Measurements from ENCODE around the gene CKAP2.
"Not testable (repeated sequence)": the region's sequence is repeated elsewhere in the genome, so short reads cannot be mapped to it uniquely, and the experiment has no call there.

The CKAP2 gene

DNA sequence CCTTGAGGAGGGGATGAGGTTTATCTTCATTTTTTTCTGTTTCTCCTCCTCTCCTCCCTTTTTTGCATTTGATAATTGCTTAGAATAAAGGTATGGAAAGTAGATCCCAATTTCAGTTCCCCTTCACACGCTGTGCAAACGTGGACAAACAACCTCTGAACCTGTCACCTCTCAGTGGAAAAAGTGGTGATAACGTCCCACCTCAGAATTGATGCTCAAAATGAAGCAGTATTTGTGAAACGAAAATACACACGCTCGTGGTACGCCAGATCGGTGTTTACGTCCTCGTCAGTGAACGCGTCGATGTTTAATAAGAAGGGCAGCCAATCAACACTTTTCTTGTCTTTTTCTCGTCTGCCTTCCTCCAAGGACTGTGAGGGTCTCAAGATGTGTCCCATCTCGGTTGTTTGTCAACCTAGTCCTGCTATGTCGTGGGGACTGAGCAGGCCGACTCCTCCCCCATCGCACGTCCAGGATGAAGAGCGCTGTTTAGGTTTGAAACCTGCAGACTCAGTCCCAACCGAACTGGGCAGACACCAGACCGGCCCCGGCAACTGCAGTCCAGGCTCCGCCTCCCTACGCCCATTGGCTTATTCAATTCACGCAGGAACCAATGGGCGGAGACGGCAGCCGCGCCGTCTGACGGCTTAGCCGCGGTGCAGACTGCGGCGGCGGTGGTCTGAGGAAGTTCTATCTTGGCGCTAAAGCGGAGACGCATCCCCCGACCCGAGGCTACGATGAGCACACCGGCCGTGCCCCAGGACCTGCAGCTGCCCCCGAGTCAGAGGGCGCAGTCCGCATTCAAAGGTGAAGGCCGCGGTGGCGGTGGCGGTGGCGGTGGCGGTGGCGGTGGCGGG is at the start of gene CKAP2:
Gene CKAP2, plus strand, starts transcription at position 659 of the 857 bp plus-strand sequence. Its CDS starts 79 bp downstream, at position 738.
- peak; percentile 89 for DNase-seq (ENCODE audit: low read depth)

DNA sequence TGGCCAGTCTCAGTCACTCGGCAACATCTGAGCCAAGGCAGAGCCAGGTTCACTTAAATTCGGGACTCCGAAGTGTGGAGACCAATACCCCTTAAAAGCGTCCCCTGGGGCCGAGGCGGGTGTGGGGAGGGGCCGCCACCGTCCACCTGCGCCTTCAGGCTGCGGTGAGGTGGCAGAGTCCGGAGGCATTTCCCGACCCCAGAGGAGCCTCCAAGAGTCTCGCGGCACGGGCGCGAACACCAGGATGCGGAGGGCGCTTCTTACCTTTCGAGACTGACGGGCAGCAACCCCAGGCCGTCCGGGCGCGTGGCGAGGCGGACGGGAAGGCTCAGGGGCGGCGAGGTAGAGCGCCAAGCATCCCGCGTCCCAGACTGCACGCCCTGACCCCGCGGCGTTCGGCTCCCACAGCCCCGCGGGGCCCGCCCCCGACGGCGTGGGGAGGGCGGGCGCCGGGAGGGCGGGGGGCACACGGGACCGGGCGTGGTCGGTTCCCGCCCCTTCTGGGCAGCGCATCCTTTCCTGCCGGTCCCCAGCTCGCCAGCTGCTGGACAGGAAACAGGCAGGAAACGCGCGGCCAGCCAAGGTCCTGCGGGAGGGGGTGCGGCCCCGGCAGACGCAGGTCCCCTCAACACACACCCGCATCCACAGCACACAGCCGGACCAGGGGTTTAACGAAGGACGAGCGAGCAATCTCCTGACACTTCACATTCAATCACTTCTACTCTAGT is 49.3 kb upstream of the CKAP2 start, which contains the start of gene THSD1:
Gene THSD1, minus strand, starts transcription at position 406 of the 728 bp plus-strand sequence. CDS start 3,572 bp downstream, outside the sequence.
- DNase-seq (ENCODE audit: low read depth), result no peak

GRCh38 chr13:52406629-52407028 is 48.6 kb upstream of the CKAP2 start:
- no peak for DNase-seq (ENCODE audit: low read depth)

DNA sequence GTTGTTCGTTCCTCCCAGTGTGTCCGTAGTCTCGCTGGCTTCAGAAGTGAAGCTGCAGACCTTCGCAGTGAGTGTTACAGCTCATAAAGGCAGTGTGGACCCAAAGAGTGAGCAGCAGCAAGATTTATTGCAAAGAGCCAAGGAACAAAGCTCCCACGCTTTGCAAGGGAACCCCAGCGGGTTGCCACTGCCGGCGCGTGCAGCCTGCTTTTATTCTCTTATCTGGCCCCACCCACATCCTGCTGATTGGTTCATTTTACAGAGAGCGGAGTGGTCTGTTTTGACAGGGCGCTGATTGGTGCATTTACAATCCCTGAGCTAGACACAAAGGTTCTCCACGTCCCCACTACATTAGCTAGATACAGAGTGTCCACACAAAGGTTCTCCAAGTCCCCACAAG is 47.8 kb upstream of the CKAP2 start:
- not testable (repeated sequence) for DNase-seq (ENCODE audit: low read depth)

DNA sequence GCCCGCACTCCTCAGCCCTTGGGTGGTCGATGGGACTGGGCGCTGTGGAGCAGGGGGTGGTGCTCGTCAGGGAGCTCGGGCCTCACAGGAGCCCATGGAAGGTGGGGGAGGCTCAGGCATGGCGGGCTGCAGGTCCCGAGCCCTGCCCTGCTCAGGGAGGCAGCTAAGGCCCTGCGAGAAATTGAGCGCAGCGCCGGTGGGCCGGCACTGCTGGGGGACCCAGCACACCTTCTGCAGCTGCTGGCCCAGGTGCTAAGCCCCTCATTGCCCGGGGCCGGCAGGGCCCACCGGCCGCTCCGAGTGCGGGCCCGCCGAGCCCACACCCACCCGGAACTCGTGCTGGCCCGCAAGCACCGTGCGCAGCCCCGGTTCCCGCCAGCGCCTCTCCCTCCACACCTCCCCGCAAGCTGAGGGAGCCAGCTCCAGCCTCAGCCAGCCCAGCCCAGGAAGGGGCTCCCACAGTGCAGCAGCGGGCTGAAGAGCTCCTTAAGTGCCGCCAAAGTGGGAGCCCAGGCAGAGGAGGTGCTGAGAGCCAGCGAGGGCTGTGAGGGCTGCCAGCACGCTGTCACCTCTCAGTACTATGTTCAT is 47.1 kb upstream of the CKAP2 start:
- DNase-seq (ENCODE audit: low read depth), result not testable (repeated sequence)

DNA sequence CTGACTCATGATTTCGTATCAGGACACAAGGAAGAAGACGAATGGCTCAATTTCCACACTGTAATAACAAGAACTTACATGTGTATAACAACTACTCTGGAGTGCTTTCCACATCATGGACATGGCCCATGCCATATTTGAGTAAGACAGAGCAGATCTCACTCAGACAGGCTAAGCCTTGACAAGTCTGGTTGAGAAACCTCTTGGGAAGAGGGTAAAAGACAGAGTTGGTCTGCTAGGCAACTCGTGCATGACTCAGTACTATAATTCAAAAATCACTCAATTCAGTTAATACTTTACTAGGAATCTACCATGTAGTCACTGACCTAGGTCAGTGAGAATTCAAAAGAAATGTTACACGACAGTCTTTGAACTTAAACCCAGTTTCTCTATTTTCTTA is 43.6 kb upstream of the CKAP2 start:
- DNase-seq (ENCODE audit: low read depth), result no peak

GRCh38 chr13:52412128-52412527 is 43.1 kb upstream of the CKAP2 start:
- DNase-seq (ENCODE audit: low read depth), result no peak

- no peak for DNase-seq (ENCODE audit: low read depth)
Measured at GRCh38 chr13:52414051-52414450, 41.2 kb upstream of the CKAP2 start.

- no peak for DNase-seq (ENCODE audit: low read depth)
Measured at GRCh38 chr13:52414963-52415362, 40.3 kb upstream of the CKAP2 start.

- no peak for DNase-seq (ENCODE audit: low read depth)
Measured at GRCh38 chr13:52419080-52419479, 36.2 kb upstream of the CKAP2 start.

GRCh38 chr13:52421216-52421615 is 34.1 kb upstream of the CKAP2 start:
- no peak for DNase-seq (ENCODE audit: low read depth)

DNA sequence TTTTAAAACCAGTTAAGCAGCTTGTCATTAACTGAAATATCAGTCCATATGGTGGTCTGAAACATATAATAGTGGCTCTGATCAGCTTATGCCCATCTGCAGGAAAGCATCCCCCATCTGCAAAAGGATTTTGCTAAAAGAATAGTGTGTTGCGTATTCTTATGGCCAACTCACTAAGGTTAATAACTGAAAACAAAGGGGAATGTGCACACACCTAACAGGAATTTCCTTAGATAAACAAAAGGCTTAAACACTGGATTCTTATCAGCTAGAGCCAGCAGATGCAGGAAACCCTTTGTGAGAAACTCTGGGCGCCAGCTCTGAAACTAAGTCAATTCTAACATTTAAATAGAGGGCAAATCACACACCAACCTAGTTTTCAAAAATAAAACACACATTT is 27.0 kb upstream of the CKAP2 start:
- DNase-seq (ENCODE audit: low read depth), result no peak

DNA sequence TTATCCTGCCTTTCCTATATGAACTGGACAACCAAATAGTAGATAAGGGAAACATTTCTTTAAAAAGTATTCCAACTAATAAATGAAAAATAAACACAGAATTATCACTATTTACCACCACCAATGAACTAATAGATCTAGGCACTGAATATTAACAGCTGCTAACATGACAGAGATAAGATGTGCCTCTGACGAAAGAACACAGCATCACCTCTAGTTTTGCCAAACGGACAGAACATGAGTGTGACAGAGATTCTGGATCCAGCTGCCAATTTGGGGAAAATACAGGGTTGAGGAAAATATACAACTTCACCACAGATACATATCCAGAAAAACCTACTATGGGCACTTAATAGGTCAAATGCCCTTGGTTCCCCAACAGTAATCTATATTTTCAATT is 22.8 kb upstream of the CKAP2 start:
- no peak for DNase-seq (ENCODE audit: low read depth)

GRCh38 chr13:52446265-52446664 is 9.0 kb upstream of the CKAP2 start:
- DNase-seq (ENCODE audit: low read depth), result no peak

DNA sequence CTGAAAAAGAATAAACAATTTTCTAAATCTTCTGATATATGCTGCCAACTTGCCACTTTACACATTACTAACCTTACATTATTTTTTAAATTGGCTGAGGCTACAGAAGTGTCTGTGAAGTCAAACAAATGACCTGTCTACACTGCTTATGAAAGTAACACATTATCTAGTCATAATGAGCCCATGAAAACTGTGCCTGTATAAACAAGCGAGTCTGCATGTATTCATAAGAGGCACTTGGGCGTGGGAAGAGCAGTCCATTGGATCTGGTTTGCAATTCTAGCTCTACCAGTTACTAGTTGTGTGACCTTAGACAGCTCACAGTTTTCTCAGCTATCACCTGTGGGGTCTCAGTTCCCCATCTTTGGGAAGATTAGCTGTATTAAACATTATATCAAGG is 7.9 kb upstream of the CKAP2 start:
- no peak for DNase-seq (ENCODE audit: low read depth)

DNA sequence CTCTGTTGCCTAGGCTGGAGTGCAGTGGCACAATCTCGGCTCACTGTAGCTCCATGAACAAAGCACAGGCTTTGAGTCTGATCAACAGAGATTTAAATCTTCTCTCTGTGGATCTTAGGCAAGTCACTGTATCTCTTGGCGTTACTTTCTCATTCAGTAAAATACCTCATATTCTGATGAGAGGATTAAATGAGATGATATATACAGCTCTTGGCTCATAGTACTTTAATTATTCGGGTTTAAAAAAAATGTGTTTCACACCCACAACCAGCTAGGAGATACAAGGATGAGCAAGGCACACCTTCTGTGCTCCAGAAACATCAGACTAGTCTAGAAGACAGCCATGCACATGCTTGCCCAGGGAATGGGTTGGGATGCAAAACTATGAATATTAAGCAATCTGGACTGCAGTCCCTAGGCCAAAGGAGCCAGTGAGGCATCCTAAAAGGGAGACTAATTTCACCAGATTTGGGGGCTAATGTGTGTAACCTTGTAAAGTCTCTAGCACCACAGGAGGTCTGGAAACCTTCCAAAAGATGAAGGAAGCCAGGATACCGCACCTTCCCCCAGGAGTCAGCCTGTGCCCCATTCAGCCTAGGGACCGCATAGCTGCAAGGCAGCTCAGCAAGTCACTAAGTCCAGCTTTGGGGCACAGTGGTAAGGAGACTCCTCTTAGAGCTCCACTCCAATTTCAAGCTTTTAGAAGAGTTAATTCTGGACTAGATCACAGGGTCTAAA is 7.3 kb upstream of the CKAP2 start:
- DNase-seq (ENCODE audit: low read depth), result no peak

DNA sequence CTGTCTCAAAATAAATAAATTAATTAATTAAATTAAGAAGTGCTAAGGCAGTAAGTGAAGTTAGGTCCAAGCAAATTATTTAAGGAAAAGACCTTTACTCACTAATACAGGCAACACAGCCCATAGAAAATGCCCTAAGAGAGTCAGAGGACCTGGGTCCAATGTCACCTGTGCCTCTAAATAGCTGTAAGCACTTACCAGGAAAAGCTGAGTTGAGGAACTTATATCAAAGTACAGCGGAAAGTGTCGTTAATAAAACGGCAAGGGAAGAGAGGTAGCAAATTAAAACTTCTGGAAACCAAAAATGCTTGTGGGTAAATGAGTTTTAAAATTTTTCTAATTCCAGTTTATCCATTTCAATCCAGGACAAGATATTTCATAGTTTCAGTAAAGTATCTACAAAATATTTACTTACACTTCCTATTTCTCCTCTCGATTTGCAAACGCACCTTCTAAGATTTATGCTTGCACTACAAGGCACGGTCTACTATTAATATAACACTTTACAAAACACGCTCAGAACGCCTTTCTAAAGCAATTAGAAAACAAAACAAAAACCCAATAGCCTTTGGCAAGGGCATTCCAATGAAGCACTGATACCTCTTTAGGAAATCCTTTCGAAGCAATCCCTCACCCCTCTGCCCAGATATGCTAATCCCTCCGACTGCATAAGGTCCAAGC is 5.8 kb upstream of the CKAP2 start:
- DNase-seq (ENCODE audit: low read depth), result no peak

- DNase-seq (ENCODE audit: low read depth), result peak; percentile 93
Measured at GRCh38 chr13:52450012-52450792, 5.1 kb upstream of the CKAP2 start, which contains the start of gene VPS36. TSS of gene VPS36 (minus strand) at chr13:52450634. CDS start at chr13:52450594, 40 bp downstream.

DNA sequence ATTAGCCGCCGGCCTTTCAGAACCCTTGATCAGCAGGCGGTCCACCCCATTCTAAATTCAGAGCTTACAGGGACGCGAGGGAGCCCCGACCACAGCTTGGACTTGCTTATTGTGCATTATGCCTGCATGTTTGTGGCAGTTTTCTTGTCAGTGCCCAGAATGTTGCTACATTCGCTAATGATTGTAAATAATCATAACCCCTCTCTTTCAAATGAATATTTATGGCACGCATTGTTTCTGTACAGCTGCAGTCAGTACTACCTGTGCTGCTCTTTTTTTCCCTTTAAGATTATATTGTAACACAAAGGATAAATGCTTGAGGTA is 4.5 kb upstream of the CKAP2 start:
- no peak for DNase-seq (ENCODE audit: low read depth)

DNA sequence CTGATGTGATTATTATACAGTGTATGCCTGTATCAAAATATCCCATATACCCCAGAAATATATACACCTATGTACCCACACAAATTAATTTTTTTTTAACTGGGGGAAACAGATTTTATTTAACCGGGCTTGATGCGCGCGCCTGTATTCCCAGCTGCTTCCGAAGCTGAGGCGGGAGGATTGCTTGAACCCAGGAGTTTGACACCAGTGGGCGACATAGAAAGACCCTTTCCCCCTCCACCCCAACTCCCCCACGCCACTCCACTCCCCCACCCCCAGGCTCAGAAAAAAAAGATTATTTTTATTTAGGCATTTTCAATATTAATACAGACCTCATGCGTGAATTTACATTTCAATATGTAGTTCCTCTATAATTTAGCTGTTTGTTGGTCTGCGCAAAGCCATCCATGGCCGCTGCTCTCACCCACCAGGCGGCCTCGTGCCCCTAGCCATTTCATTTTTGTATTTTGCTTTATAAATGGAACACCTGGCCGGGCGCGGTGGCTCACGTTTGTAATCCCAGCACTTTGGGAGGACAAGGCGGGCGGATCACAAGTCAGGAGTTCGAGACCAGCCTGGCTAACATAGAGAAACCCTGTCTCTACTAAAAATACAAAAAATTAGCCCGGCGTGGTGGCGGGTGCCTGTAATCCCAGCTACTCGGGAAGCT is 4.0 kb upstream of the CKAP2 start:
- no peak for DNase-seq (ENCODE audit: low read depth)

Data from stimulated activated CD8-positive, alpha-beta memory T cell treated with anti-CD3 and anti-CD28 coated beads, Interleukin-4, amount 100 ng/mL, for 24 hours (primary cell).